WTC11 (cell line): ENCODE measurements around the gene SLC10A1. TPM values are rescaled to one million over a fixed set of nuclear protein-coding genes. Genes with fewer than 3 reads are reported as not detected.

ENCODE experiments used
- ATAC-seq: fragments of 200-7000 bp; cut with Tn5 transposase; 2 replicates; pipeline ENCODE4 v1.10.0; 2021; ENCODE audit warnings: mild to moderate bottlenecking, moderate library complexity
- CTCF ChIA-PET: fragments of 300-600 bp; sonication (Branson Sonifier 250); formaldehyde crosslinking; loops from one replicate; lab custom pipeline; 2021; ENCODE audit warnings: antibody characterized with exemption; lab: Charles Lee
- POLR2A ChIA-PET: fragments of 350-600 bp; sonication (Branson Sonifier 250); formaldehyde crosslinking; loops from one replicate; lab custom pipeline; 2021; ENCODE audit warnings: antibody characterized with exemption; lab: Charles Lee
- DNase-seq: peaks from one replicate; pipeline ENCODE4 v3.0.0; 2021; ENCODE audit warnings: low spot score
- H3K27ac Mint-ChIP-seq: 2 replicates; pipeline ENCODE4 v1.8.0; 2021; ENCODE audit warnings: mixed read lengths
- H3K27me3 Mint-ChIP-seq: 2 replicates; pipeline ENCODE4 v1.8.0; 2021; ENCODE audit warnings: low read depth, mild to moderate bottlenecking, moderate library complexity, mixed read lengths
- H3K36me3 Mint-ChIP-seq: 2 replicates; pipeline ENCODE4 v1.8.0; 2021; ENCODE audit warnings: mixed read lengths
- H3K4me1 Mint-ChIP-seq: 2 replicates; pipeline ENCODE4 v1.8.0; 2022; ENCODE audit warnings: mixed read lengths
- H3K4me3 Mint-ChIP-seq: 2 replicates; pipeline ENCODE4 v1.8.0; 2021; ENCODE audit warnings: mild to moderate bottlenecking, moderate library complexity, mixed read lengths
- H3K9me3 Mint-ChIP-seq: 2 replicates; pipeline ENCODE4 v1.8.0; 2021; ENCODE audit warnings: mixed read lengths
- CREB1 ChIP-seq: sonication (generic); formaldehyde crosslinking; IDR thresholded peaks from 2 replicates; pipeline ENCODE4 v1.8.0; 2023; ENCODE audit warnings: mild to moderate bottlenecking, missing genetic modification reagents
- ESRRA ChIP-seq: sonication (generic); formaldehyde crosslinking; IDR thresholded peaks from 2 replicates; pipeline ENCODE4 v1.8.1; 2022; ENCODE audit warnings: mild to moderate bottlenecking, missing genetic modification reagents, borderline replicate concordance
- NFE2L1 ChIP-seq: sonication (generic); formaldehyde crosslinking; IDR thresholded peaks from 2 replicates; pipeline ENCODE4 v1.8.1; 2023; ENCODE audit warnings: missing genetic modification reagents
- NR1H2 ChIP-seq: sonication (generic); formaldehyde crosslinking; IDR thresholded peaks from 2 replicates; pipeline ENCODE4 v1.9.0; 2021; ENCODE audit warnings: mild to moderate bottlenecking, moderate library complexity, missing genetic modification reagents
- NR3C1 ChIP-seq: sonication (generic); formaldehyde crosslinking; conservative IDR thresholded peaks from 2 replicates; pipeline ENCODE4 v1.8.1; 2023; ENCODE audit warnings: low read depth, mild to moderate bottlenecking, missing genetic modification reagents
- OVOL2 ChIP-seq: fragments of 250-450 bp; sonication (Bioruptor Pico); IDR thresholded peaks from 2 replicates; pipeline ENCODE4 v1.9.0; 2021; ENCODE audit warnings: mild to moderate bottlenecking, borderline replicate concordance
- SMAD4 ChIP-seq: sonication (generic); formaldehyde crosslinking; IDR thresholded peaks from 2 replicates; pipeline ENCODE4 v1.8.0; 2022; ENCODE audit warnings: mild to moderate bottlenecking, missing genetic modification reagents
- SOX15 ChIP-seq: fragments of 250-450 bp; sonication (Bioruptor Pico); IDR thresholded peaks from 2 replicates; pipeline ENCODE4 v1.9.0; 2021; ENCODE audit warnings: mild to moderate bottlenecking
- SP1 ChIP-seq: sonication (generic); formaldehyde crosslinking; conservative IDR thresholded peaks from 2 replicates; pipeline ENCODE4 v1.8.1; 2022; ENCODE audit warnings: missing genetic modification reagents
- TEAD1 ChIP-seq: sonication (generic); formaldehyde crosslinking; IDR thresholded peaks from 2 replicates; pipeline ENCODE4 v1.8.0; 2022; ENCODE audit warnings: mild to moderate bottlenecking, missing genetic modification reagents
- ZBTB21 ChIP-seq: sonication (generic); formaldehyde crosslinking; IDR thresholded peaks from 2 replicates; pipeline ENCODE4 v1.8.1; 2023; ENCODE audit warnings: mild to moderate bottlenecking, missing genetic modification reagents, borderline replicate concordance
- ZNF317 ChIP-seq: sonication (generic); formaldehyde crosslinking; IDR thresholded peaks from 2 replicates; pipeline ENCODE4 v1.8.1; 2023; ENCODE audit warnings: low read depth, mild to moderate bottlenecking, moderate library complexity, missing genetic modification reagents, borderline replicate concordance
- ZNF396 ChIP-seq: fragments of 250-450 bp; sonication (Bioruptor Pico); IDR thresholded peaks from 2 replicates; pipeline ENCODE4 v1.8.0; 2021; ENCODE audit warnings: mild to moderate bottlenecking, moderate library complexity, borderline replicate concordance
- total RNA-seq: library from RNA; stranded (reverse); gene quantifications from 3 replicates; pipeline ENCODE4 v1.2.3, GENCODE V29; 2021
- TF ChIP-seq, protein P1 (sequence below): sonication (generic); formaldehyde crosslinking; IDR thresholded peaks from 2 replicates; pipeline ENCODE4 v1.8.0; 2022; ENCODE audit warnings: mild to moderate bottlenecking, missing genetic modification reagents
- TF ChIP-seq, protein P2 (sequence below): sonication (generic); formaldehyde crosslinking; IDR thresholded peaks from 2 replicates; pipeline ENCODE4 v1.8.0; 2023; ENCODE audit warnings: missing genetic modification reagents, mild to moderate bottlenecking, borderline replicate concordance
- TF ChIP-seq, protein P3 (sequence below): sonication (generic); formaldehyde crosslinking; IDR thresholded peaks from 2 replicates; pipeline ENCODE4 v1.8.0; 2022; ENCODE audit warnings: mild to moderate bottlenecking, missing genetic modification reagents
- TF ChIP-seq, protein P4 (sequence below): sonication (generic); formaldehyde crosslinking; IDR thresholded peaks from 2 replicates; pipeline ENCODE4 v1.8.1; 2022; ENCODE audit warnings: low read depth, mild to moderate bottlenecking, moderate library complexity, missing genetic modification reagents, borderline replicate concordance
- TF ChIP-seq, protein P5 (sequence below): sonication (generic); formaldehyde crosslinking; IDR thresholded peaks from 2 replicates; pipeline ENCODE4 v1.8.1; 2023; ENCODE audit warnings: mild to moderate bottlenecking, missing genetic modification reagents, moderate library complexity
- TF ChIP-seq, protein P6 (sequence below): sonication (generic); formaldehyde crosslinking; IDR thresholded peaks from 2 replicates; pipeline ENCODE4 v1.8.1; 2022; ENCODE audit warnings: low read depth, missing genetic modification reagents, borderline replicate concordance
- TF ChIP-seq, protein P7 (sequence below): sonication (generic); formaldehyde crosslinking; IDR thresholded peaks from 2 replicates; pipeline ENCODE4 v1.8.1; 2023; ENCODE audit warnings: mild to moderate bottlenecking, moderate library complexity, missing genetic modification reagents
- TF ChIP-seq, protein P8 (sequence below): sonication (generic); formaldehyde crosslinking; IDR thresholded peaks from 2 replicates; pipeline ENCODE4 v1.8.1; 2023; ENCODE audit warnings: mild to moderate bottlenecking, missing genetic modification reagents, moderate library complexity

Gene SLC10A1
- total RNA-seq, 1 experiment from 2014 or later = 0.09 TPM

DNA sequence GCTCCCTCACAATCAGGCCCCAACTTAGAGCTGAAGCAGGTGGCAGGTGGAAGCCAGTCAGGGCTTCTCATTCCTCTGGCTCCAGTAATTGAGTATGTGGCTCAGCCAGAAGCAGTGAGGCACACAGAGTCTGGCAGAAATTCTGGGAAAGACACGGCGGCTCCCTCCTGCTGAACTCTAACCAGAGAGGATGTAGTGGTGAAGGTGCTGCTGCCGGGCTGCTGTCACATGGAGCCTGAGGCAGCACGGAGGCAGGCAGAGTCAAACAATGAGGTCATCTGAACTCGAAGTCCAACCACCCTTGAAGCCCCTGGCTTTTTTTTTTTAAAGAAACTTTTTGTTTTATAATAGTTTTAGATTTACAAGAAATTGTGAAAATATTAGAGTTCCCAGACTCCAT is 48.7 kb upstream of the SLC10A1 start:
- Mint-ChIP-seq H3K4me1 (no peaks in the 10 kb centered on the region), H3K27me3 (no peaks in the 10 kb centered on the region), H3K9me3 (no peaks in the 10 kb centered on the region), H3K4me3 (no peak overlapping the region), H3K27ac (no peak overlapping the region), H3K36me3 (no peaks in the 10 kb centered on the region)
- TF ChIP-seq SOX15 (CRISPR knock-in tag) (no peak), SMAD4 (CRISPR knock-in tag) (no peak), NR1H2 (CRISPR knock-in tag) (no peak), OVOL2 (CRISPR knock-in tag) (no peak), TEAD1 (CRISPR knock-in tag) (no peak), SP1 (CRISPR knock-in tag) (no peak), ZNF396 (CRISPR knock-in tag) (no peak), ZNF317 (CRISPR knock-in tag) (no peak)
- TF ChIP-seq, protein P1, sequence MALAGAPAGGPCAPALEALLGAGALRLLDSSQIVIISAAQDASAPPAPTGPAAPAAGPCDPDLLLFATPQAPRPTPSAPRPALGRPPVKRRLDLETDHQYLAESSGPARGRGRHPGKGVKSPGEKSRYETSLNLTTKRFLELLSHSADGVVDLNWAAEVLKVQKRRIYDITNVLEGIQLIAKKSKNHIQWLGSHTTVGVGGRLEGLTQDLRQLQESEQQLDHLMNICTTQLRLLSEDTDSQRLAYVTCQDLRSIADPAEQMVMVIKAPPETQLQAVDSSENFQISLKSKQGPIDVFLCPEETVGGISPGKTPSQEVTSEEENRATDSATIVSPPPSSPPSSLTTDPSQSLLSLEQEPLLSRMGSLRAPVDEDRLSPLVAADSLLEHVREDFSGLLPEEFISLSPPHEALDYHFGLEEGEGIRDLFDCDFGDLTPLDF = no peak
- TF ChIP-seq, protein P2, sequence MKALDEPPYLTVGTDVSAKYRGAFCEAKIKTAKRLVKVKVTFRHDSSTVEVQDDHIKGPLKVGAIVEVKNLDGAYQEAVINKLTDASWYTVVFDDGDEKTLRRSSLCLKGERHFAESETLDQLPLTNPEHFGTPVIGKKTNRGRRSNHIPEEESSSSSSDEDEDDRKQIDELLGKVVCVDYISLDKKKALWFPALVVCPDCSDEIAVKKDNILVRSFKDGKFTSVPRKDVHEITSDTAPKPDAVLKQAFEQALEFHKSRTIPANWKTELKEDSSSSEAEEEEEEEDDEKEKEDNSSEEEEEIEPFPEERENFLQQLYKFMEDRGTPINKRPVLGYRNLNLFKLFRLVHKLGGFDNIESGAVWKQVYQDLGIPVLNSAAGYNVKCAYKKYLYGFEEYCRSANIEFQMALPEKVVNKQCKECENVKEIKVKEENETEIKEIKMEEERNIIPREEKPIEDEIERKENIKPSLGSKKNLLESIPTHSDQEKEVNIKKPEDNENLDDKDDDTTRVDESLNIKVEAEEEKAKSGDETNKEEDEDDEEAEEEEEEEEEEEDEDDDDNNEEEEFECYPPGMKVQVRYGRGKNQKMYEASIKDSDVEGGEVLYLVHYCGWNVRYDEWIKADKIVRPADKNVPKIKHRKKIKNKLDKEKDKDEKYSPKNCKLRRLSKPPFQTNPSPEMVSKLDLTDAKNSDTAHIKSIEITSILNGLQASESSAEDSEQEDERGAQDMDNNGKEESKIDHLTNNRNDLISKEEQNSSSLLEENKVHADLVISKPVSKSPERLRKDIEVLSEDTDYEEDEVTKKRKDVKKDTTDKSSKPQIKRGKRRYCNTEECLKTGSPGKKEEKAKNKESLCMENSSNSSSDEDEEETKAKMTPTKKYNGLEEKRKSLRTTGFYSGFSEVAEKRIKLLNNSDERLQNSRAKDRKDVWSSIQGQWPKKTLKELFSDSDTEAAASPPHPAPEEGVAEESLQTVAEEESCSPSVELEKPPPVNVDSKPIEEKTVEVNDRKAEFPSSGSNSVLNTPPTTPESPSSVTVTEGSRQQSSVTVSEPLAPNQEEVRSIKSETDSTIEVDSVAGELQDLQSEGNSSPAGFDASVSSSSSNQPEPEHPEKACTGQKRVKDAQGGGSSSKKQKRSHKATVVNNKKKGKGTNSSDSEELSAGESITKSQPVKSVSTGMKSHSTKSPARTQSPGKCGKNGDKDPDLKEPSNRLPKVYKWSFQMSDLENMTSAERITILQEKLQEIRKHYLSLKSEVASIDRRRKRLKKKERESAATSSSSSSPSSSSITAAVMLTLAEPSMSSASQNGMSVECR (CRISPR knock-in tag) = no peak
- TF ChIP-seq, protein P3, sequence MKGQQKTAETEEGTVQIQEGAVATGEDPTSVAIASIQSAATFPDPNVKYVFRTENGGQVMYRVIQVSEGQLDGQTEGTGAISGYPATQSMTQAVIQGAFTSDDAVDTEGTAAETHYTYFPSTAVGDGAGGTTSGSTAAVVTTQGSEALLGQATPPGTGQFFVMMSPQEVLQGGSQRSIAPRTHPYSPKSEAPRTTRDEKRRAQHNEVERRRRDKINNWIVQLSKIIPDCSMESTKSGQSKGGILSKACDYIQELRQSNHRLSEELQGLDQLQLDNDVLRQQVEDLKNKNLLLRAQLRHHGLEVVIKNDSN (CRISPR knock-in tag) = no peak
- TF ChIP-seq, protein P4, sequence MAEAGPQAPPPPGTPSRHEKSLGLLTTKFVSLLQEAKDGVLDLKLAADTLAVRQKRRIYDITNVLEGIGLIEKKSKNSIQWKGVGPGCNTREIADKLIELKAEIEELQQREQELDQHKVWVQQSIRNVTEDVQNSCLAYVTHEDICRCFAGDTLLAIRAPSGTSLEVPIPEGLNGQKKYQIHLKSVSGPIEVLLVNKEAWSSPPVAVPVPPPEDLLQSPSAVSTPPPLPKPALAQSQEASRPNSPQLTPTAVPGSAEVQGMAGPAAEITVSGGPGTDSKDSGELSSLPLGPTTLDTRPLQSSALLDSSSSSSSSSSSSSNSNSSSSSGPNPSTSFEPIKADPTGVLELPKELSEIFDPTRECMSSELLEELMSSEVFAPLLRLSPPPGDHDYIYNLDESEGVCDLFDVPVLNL (CRISPR knock-in tag) = no peak
- ATAC-seq = no peak
- POLR2A ChIA-PET = interaction anchor here (0.6 kb wide), 1 partner anchor 10 kb away, joined by 8 read pairs; no protein-coding TSS in a partner anchor
- DNase-seq = no peak
- CTCF ChIA-PET = interaction anchor here (1.4 kb wide), 1 partner anchor 182 kb away, joined by 6 read pairs; no protein-coding TSS in a partner anchor

DNA sequence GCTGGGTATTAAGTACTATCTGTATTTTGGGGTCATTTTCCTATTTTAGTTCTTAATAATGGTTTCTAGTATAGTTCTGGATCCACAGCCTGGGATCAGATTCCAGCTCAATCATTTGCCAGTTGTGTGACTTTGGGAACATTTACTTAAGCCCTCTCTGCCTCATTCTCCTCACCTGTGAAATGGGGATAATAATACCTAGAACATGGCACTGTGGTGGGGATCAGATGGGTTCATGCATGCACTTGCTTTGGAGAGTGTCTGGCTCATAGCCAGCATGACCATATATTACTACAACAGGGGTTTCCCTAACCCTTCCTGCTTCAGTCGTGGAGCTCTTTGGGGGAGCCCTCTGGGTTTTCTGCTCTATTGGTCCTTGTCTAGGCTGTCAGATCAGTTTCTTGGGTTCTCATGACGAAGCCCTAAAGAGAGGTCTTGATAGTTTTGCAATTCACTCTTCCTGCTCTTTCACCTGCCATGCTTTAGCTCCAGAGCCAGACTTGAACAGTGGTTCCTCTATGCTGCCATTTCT is 48.1 kb upstream of the SLC10A1 start:
- Mint-ChIP-seq H3K27me3 (no peaks in the 10 kb centered on the region), H3K4me1 (no peaks in the 10 kb centered on the region), H3K9me3 (no peaks in the 10 kb centered on the region), H3K4me3 (no peak overlapping the region), H3K27ac (no peak overlapping the region), H3K36me3 (no peaks in the 10 kb centered on the region)
- POLR2A ChIA-PET = interaction anchor here (0.6 kb wide), 1 partner anchor 9 kb away, joined by 8 read pairs; no protein-coding TSS in a partner anchor
- DNase-seq (no peak), ATAC-seq (no peak)
- CTCF ChIA-PET = interaction anchor here (1.4 kb wide), 1 partner anchor 183 kb away, joined by 6 read pairs; no protein-coding TSS in a partner anchor
- TF ChIP-seq ZBTB21 (CRISPR knock-in tag) (no peak), NR3C1 (no peak), NFE2L1 (CRISPR knock-in tag) (no peak), ESRRA (CRISPR knock-in tag) (no peak), CREB1 (no peak)
- TF ChIP-seq, protein P5, sequence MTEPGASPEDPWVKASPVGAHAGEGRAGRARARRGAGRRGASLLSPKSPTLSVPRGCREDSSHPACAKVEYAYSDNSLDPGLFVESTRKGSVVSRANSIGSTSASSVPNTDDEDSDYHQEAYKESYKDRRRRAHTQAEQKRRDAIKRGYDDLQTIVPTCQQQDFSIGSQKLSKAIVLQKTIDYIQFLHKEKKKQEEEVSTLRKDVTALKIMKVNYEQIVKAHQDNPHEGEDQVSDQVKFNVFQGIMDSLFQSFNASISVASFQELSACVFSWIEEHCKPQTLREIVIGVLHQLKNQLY (CRISPR knock-in tag) = no peak
- TF ChIP-seq, protein P6, sequence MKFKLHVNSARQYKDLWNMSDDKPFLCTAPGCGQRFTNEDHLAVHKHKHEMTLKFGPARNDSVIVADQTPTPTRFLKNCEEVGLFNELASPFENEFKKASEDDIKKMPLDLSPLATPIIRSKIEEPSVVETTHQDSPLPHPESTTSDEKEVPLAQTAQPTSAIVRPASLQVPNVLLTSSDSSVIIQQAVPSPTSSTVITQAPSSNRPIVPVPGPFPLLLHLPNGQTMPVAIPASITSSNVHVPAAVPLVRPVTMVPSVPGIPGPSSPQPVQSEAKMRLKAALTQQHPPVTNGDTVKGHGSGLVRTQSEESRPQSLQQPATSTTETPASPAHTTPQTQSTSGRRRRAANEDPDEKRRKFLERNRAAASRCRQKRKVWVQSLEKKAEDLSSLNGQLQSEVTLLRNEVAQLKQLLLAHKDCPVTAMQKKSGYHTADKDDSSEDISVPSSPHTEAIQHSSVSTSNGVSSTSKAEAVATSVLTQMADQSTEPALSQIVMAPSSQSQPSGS (CRISPR knock-in tag) = no peak
- TF ChIP-seq, protein P7, sequence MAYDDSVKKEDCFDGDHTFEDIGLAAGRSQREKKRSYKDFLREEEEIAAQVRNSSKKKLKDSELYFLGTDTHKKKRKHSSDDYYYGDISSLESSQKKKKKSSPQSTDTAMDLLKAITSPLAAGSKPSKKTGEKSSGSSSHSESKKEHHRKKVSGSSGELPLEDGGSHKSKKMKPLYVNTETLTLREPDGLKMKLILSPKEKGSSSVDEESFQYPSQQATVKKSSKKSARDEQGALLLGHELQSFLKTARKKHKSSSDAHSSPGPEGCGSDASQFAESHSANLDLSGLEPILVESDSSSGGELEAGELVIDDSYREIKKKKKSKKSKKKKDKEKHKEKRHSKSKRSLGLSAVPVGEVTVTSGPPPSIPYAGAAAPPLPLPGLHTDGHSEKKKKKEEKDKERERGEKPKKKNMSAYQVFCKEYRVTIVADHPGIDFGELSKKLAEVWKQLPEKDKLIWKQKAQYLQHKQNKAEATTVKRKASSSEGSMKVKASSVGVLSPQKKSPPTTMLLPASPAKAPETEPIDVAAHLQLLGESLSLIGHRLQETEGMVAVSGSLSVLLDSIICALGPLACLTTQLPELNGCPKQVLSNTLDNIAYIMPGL = no peak
- TF ChIP-seq, protein P8, sequence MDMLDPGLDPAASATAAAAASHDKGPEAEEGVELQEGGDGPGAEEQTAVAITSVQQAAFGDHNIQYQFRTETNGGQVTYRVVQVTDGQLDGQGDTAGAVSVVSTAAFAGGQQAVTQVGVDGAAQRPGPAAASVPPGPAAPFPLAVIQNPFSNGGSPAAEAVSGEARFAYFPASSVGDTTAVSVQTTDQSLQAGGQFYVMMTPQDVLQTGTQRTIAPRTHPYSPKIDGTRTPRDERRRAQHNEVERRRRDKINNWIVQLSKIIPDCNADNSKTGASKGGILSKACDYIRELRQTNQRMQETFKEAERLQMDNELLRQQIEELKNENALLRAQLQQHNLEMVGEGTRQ (CRISPR knock-in tag) = no peak
